HG02759 (cell line): ENCODE data around the gene CDH4.

Experiments
- ATAC-seq: cut with Tn5 transposase; IDR thresholded peaks from one replicate; pipeline ENCODE4 v1.9.1; 2021; ENCODE audit warnings: mild to moderate bottlenecking, moderate library complexity; ENCODE audit not compliant: unreplicated experiment

CDH4 gene

DNA sequence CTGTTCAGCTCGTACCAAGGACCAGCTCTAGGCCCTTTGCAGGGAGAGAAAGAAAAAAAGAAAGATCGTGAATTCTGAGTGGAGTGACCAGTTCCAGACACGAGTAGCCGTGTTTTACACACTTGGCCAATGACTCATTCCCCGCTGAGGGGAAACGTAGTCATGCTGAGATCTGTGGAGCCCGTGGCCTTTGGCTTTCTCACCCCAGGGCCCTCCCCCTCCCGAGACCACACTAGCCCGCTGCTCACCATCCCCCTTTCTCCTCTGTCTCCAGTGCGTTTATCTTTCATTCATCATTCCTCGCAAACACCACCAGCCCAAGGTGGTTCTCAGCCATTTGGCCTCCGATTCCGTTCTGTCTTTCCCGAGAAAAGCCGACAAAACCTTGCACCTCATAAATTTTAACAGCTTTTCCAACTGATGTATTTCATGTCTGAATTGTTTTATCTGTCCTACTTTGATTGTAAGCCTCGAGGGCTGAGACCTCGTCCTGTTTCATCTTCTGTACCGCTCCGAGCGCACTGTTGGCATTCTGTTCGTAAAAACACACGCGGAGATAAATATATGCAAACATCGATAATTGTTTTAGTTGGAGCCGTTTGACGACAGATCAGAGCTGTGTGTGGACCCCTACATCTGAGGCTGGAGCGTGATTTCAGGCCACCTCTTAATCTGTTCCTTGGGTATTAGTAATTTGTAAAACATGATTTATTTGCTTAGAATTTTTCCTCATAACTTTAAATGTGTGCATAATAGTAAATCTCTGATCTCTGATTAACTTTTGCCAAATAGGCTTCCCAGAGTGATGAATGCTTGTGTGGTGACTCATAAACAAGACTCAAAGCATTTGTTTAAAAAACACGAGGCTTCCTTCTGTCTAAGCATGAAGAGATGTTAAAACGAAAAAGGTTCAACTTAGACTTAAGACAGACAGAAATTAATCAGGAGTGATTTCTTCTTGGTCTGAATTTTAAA lies 336.6 kb downstream of the CDH4 start:
- ATAC-seq, result no peak

DNA sequence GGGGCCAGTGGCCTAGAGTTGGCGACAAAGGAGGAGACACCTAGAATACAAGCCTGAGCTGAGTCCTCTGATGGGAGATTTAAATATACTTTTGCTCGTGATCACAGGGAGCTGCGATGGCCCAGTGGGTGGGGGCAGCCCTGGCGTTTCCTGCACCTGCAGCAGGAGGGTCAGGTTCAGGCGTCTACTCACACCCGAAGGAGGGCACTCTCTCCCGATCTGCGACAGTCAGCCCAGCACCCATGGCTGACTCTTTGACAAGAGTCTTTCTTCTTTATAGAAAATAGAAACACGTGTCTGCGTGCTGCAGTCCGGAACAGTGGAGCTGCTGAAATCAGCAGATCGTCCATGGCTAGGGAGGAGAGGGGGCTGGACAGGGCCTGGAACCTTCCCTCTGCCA lies 338.2 kb downstream of the CDH4 start:
- ATAC-seq, result no peak

DNA sequence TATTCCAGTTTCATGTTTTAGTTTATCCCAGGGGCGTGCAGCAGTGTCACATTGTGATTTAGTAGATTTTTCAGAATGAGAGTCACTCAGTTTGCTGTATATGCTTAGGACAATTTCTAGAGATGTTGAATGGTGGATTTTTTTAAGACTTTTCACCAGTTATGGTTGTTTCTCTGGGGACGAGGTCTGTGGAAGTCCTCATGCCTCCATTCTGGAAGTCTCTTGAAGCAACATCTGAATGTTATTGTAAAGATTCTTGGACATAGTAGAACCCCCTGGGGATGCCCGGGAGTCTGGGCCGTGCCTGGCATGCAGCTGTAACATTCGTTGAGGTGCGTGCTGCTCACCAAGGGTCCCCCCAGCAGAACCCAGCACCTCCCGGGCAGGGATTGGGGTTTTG lies 341.5 kb downstream of the CDH4 start:
- ATAC-seq, result no peak

DNA sequence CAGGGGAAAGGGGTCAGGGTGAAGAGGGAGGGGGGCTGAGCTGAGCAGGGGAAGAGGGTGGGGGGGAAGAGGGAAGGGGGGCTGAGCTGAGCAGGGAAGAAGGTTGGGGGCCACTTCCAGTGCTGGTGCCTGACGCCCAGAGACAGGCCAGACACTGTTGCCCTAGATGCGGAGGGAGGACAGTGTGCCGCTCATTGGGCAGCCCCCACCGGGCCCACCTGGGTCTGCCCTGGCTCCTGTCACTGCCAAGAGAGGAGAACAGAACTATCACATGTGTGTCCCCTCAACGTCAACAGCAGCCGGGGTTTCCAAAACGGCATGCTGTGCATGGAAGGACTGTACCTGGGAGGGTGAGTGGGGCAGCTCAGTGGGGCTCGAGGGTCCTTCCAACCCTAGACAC lies 342.1 kb downstream of the CDH4 start:
- no peak for ATAC-seq

DNA sequence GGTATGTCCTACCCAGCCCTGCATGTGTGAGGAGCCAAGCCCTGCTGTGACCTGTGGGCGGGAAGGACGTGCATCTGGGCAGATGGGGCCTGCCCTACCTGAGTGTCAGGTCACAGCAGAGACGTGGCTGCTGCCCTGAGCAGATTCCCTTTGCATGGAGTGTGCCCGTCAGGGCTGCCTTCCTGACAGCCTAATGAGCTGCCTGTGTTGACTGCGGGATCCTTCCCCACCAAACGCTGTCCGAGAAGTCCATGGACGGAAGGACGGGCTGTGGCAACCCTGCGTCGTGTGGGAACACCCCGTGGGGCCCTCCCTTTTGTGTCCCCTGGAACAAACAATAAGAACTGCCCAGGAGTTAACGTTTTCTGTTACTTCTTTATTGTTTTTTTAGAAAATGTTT lies 343.2 kb downstream of the CDH4 start:
- ATAC-seq, result no peak

DNA sequence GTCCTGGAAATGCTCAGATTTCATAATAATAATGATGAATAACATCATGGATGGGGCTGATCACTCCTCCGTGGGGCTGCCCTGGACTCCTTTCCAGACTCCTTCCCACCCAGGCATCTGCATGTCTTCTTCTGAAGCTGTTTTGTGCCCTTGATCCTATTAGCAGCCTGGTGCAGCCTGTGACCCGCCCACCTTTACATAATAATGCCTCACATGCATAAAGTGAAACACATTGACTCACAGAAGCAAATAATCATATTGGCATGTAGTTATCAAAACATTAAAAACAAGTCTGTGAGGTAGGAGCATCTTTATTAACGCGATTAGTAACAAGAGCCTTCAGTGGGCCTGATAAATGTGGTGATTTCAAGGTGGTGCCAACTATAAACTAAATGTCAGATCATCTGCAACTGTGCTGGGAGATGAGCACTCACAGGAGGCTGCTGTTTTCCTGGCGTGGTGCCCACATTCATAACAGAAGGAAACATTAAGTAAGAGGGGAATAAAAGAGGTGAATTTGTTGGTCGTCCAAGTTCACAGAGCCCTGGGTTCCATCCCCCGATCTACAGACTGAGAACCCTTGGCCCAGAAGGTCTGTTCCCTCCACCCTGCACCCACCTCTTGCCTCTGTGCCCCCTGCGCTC lies 344.7 kb downstream of the CDH4 start:
- ATAC-seq, result no peak

DNA sequence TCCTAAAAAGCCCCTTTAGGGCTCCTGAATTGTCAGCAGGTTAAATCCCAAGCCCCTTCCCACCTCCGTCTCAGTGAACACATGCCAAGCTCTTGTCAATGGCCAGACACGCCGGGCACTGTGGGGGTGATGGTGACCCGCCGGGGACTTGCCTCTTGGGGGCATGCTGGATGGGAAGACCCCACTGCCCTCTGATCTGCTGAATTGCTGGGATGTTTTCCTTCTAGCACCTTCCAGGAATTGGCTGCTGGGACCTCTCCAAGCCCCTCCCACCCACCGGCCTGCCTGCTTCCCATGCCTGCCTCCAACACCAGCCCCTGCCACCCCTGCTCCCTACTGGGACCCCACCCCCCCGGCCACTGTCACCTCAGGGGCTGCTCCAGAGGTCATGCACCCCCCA lies 345.9 kb downstream of the CDH4 start:
- no peak for ATAC-seq

DNA sequence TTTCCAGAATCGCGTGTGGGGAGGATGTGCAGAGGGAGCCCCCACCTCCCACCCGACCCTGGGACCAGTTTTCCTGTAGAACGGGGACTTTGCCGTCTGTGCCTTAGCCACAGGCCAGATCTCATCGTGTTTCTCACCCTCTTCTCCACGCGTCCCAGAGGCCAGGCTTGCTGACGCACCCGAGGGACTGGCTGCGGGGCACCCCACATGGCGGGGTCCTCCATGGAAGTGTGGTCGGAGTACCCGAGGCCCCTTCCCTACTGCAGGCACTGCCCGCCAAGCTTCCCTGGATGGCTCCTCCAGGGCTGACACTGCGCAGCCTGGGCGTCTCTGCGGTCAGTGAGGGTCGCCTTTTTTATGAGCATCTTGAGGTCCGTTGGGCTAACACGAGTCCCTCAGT lies 346.5 kb downstream of the CDH4 start:
- ATAC-seq, result no peak

DNA sequence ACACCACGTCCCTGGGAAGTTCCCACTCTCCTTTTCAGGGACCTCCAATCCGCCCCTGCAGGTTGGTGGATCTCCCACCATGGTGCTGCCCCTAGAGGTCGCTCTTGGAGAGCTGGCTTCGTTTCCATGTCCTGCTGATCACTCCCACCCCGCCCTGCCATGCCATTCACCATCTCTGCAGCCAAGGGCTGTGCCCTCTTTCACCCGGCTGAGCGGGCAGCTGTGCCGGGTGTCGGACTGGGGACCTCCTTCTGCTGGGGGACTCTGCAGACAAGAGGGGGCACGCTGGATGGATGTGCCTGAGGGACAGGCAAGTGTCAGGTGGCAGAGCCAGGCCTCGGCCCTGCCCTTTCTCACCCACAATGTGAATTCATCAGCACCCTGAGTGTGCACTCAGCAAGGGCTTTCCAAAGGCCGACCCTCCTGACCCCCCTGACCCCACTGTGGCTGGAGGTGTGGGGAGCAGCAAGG lies 347.0 kb downstream of the CDH4 start:
- no peak for ATAC-seq

DNA sequence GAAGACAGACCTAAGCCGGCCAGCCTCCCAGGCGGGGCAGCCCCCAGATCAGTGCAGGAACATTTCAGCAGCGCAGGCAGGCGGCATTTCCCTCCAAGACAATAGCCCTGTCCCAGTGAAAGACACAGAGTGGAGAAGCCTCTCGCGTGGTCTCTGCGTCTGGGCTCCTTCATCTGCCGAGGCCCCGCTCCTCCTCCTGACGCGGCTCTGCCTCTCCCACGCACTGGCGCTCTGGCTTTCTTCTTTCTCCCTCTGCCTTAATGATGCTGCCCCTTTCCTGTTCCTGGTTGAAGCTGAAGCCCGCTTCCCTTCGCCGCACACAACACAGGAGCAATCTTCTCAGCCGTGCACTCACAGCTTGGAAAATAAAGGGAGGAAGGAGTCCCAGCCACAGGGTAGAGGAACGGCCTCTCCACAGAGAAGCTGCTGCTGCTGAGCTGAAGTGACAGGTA lies 347.5 kb downstream of the CDH4 start:
- no peak for ATAC-seq

DNA sequence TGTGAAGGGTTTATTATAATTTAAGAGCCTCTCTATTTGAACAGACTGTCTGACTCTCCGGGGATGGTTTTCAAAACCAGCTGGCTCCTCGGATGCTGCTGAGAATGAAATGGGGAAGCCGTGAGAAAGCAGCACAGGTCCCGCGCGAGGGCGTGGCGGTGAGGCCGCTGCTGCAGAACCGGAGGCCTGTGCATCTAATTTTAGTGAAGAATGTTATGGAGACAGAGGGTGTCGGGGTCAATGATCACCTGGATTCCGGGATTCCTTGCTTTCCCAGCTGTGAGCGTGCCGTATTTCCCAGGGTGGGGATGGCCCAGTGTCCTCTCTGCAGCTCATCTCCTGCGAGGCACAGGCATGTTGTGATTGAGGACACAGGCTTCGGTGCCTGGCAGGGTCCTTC lies 348.0 kb downstream of the CDH4 start:
- ATAC-seq, result no peak

DNA sequence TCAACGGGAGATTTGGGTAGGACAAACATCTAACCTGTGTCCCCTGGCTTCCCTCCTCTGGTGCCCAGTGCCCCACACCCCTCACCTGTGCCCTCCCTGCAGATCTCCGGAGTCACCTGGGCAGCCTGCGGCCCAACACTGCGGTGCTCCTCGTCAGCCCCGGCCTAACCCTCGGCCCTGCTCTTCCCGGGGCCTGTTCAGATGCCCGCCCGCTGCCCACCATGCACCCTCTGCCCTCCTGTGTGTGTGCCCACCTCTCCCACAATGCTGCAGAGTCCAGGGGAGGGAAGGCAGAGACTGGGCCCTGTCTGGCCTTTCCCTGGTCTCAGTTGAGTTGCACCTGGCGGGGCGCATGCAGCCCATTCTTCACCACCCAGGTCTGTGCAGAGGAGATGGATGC lies 349.3 kb downstream of the CDH4 start:
- ATAC-seq, result no peak

DNA sequence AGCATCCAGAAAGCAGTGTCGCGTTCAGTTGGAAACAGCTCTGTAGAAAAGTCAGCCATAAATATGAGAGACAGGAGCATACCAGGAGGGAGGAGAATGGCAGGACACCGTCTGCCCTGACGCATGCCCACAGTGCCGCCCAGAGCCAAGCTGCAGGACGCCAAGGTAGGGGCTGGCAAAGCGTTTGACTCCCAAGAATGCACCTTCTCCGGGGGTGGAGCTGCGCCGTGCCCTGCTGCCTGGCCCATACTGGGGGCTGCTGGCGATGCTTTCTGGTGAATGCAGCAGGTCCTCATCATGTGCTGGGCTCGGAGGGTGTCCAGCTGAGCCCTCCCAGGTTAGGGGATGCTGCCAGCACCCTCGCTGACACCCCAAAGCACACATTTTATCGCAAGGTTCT lies 349.8 kb downstream of the CDH4 start:
- ATAC-seq, result no peak

DNA sequence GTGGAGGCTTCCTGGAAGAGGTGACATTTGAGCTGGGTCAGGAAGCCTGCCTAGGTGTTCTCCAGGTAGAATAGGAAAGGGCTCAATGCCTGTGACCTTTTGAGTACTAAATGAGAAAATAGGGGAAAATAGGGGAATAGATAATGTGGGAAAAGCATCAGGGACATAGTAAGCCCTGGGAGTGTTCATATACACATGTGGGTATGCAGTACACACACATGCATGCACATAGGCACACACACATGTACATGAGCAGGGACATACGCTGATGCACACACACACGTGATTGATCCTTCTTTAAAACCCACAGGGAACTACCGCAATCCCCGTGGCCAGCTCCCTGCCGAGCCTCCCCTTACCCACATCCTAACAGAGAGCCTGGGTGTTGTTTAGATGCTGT lies 351.7 kb downstream of the CDH4 start:
- no peak for ATAC-seq

DNA sequence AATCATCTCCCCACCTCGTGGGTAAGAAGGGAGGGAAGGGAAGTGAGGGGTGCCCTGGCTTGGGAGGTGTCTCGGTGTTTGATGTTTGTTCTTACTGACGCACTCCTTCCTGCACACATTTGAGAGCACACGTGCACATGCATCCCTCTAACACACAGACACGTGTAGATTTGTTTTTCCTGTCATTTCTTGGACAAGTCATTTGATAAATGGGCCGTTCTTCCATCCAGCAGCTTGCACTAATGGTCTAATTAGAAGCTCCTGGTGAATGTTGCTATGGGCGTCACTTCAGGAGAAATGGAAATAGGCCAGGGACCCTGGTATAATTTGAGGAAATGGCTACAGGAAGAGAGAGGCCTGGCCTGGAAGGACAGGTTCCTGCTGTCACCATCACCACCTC lies 352.5 kb downstream of the CDH4 start:
- no peak for ATAC-seq

DNA sequence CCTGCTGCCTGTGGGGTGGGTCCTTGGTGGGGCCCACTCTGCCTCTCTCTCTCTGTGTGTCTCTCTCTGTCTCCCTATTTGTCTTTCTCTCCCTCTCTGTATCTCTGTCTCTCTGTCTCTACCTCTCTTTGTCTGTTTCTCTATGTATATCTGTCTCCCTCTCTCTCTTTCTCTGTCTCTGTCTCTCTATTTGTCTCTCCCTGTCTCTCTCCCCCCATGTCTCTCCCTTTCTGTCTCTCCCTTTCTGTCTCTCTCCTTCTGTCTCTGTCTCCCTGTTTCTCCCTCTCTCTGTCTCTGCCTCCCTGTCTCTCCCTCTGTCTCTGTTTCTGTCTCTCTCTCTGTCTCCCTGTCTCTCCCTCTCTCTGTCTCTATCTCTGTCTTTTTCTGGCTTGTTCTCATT lies 353.2 kb downstream of the CDH4 start:
- no peak for ATAC-seq

DNA sequence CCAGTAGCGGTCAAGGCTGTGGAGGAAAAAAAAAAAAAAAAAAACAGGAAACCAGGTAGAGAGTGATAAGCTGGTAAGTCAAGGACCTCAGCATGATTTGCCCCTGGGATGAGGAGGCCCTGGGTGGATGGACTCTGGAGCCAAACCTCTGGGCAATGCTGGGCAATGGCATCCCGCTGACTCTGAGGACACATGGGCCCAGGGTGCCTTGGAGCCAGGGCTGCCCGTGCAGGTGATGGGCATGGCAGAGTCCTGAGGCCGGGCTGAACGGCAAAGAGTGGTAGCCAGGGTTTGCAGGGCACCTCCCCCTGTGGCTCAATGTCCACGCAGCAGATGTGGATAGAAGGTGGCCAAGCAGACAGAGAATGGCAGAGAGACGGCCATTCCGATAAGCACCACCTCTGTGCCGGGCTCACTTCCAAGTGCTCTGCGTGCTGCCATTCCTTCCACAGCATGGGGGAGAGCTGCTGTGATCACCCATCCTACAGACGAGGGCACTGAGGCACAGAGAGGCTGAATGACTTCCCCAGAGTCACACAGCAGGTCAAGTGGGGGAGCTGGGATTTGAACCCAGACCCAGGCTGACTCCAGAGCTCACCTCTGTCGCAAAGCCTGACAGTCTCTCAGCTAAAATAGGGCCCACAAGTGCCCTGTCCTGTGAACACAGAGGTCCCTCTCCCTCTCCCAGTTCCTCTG lies 353.9 kb downstream of the CDH4 start:
- ATAC-seq, result no peak

DNA sequence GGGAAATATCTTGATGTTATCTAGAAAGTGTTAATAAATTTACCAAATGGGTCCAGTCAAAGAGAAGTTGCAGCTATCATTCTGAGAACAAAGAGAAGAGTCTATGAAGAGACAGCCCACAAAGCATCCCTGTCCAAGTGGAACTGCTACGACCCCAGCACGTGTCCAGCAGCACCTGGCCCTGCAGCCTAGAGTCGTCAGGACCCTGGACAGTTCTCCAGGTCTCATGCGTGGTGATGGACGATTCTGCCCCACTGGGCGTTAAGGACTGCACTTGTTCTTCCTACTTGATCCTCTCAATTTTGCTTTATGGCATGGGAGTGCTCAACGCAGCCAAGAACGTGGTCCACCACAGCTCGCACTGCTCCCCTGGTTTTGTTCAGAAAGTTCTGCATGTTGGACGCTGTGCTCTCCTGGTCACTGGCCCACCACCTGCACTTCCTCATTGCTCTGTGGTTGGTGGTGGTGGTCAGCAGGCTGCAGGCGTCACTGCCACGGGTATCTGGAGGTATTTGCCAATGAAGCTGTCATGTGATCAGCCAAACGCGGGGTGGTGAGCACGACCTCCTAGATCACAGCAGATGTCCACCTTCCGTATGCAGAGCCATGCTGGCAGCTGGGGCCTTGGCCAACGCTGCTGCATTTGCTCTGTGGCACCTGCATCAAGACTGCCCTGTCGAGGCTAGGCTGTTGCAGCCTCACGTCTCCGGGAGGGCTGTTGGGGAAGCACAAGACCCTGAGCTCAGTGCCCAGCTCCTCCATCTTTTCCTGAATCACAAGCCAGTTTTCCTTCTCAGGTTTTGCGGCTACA lies 356.4 kb downstream of the CDH4 start:
- no peak for ATAC-seq

DNA sequence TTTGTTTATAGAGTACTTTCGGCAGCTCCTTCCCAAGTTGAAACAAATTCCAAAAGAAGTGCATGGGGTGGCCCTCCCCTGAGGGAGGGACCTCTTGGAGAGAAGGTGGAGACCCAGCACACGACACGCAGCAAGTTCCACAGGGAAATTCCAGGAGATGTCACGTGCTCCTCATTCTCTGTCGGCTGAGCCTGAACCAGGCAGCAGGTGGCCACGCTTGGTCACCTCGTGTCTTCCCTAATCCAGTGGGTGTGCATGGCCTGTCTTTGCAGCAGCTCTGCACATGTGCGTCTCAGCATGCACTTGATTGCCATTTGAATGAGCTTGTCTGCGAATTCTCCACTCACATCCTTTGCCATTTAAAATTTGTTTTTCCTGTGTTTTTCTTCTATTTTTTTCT lies 357.4 kb downstream of the CDH4 start:
- no peak for ATAC-seq

DNA sequence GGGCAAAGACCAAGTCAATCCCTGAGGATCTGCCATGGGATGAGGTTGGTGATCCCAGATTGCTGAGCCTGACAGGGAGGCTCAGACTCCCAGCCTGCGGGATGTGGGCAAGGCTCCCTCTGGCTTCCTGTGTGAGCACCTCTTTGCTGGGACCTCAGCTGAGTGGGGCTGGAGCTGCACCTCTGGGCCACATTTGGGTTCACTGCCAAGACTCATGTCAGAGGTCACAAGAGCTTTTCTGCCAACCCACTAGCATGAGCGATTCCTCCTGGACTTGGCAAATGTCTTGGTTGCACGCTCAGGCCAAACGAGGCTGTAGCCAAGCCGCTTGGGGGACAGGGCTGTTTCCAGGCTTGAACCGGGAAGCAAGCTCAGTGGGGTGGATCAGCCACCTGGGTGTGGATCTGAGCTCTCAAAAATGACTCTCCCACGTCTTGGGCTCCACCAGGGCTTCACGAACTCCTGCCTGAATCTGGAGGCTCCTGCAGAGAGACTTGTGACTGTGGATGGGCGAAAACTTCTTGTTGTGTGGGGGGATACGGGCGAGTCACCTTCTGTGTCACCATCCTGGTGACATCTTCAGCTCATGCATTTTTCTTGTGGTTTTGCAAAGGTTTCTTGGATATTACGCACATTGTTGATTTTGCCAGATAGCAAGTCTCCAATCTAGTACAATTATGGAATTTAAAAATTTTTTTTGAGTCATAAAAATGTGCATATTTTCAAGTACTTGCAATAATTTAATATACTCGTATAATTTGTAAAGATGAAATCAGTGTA lies 359.5 kb downstream of the CDH4 start:
- ATAC-seq, result no peak
